GM21737 (cell line): Measurements from ENCODE around the gene ATMIN.

Experiments
- ATAC-seq: cut with Tn5 transposase; IDR thresholded peaks from one replicate; pipeline ENCODE4 v1.9.1; 2021; ENCODE audit warnings: mild to moderate bottlenecking, moderate library complexity; ENCODE audit not compliant: unreplicated experiment

Gene ATMIN

DNA sequence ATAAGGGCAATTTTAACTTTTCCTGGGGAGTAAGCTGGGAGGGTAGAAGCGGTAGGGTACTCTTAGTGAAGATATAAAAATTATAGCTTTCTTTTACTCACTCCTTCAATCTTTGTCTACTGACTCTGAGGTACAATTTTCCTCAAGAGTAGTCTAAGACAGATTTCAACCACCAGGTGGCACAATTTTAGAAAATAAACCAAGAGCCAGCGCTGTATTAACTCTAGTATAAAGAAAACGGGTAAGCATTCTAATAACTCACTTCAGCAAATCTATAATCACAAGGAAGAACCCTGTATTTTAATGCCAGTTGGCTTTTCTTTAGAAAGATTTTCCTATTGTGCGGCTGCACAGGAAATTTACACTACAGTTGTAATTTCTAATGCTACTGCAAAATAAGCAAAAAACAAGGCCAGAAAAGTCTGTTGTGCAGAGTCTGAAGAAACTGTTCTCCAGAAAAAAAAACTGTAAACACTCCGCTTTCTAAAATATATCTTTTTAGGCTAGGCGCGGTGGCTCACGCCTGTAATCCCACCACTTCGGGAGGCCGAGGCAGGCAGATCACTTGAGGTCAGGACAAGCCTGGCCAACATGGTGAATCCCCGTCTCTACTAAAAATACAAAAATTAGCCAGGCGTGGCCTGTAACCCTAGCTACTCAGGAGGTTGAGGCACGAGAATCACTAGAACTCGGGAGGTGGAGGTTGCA lies 30.8 kb upstream of the ATMIN start:
- no peak for ATAC-seq

DNA sequence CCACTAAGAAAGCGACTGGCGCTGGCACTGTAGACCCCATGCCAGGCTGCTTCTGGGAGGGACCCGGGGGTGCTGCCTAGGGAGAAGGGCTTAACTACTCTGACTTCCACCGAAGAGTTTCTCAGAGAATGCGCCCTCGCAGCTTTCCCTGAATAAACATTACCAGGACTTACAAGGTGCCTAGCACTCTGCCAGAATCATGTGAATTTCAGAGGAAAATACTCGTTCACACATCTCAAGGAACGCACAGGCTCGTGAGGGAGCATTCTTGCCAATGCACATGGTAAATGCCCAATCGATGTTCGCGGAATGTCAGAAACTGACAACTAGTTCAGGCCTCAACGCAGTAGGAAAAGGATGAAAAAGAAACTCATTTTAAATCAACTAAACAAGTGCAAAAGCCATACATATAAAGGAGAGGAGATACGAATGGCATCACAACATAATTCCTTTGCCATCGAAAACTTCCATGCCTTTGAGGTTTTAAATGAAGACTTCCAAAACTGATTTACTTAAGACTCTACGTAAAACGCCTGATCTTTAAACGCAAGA lies 30.0 kb upstream of the ATMIN start:
- ATAC-seq, result no peak

DNA sequence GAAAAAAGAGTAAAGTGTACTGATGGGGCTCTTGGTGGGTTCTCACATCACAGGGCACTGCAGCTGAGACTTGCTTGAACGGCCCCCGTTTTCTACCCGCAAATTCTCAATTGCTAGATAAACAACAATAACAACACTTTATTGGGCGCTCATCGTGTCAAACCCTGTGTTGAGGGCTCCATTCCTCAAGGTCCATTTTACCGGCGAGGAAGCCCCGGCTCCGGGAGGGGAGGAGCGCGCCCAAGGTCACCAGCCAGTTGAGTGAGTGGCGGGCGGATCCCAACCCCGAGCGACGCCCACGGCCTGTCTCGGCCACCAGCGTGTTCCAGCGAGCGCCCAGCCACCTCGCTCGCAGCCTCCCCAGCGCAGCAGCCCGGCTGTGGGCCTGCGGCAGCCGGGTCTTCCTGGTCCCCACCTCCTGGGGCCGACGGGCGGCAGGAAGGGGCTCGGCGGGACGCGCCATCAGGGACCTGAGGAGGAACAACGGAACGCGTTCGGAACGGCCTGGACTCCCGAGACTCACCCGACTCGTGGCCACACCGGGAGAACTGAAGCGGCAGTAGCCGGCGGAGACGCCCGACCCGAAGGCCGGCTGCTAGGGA lies 29.3 kb upstream of the ATMIN start:
- ATAC-seq, result peak; percentile 33

DNA sequence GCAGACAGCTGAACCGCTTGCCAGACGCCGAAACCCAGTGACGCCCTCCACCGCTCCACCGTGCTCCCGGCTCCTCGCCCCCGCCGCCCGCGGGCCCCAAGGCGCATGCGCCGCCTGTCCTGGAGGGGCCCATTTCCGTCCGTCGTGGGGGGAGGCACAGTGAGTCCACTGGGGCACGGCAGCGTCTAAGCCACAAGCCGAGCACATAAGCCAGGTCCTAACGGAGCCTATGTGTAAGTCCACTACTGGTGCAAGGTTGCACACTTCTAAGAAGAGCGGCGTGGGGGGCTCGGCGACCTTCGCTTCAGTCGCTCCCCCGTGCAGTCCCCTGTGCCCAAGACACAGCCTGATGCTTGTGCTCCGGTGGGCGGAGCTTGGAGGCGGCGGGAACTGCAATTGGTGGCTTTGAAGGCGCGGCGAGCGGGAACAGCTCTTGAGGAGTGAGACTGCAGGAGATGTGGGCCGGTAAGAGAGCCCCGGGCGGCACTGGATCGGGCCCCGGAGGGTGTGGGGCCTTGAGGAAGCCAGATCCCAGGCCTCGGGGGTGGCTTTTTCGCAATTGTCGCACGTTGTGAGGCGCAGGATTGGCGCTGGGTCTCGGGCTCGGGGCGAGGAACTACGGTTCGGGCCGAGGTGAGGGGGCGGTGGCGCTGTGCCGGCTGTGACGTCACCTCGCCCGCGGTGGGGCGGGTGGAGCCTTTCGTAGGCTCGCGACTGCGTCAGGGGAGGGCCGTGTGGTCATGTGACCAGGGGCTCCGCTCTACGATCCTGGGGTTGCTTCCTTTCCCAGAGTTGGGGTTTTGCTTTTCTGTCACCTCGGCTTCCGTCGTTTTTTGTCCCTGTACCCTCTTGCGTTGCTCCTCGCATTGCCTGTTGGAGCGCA lies 28.6 kb upstream of the ATMIN start, which contains the start of the genes CENPN and CMC2:
Gene CENPN, plus strand, starts transcription at position 402 of the 883 bp plus-strand sequence. CDS start 4,726 bp downstream, outside the sequence.
Gene CMC2, minus strand, starts transcription at position 73 of the 883 bp plus-strand sequence. CDS start 9,491 bp downstream, outside the sequence.
- ATAC-seq, result peak; percentile 78

DNA sequence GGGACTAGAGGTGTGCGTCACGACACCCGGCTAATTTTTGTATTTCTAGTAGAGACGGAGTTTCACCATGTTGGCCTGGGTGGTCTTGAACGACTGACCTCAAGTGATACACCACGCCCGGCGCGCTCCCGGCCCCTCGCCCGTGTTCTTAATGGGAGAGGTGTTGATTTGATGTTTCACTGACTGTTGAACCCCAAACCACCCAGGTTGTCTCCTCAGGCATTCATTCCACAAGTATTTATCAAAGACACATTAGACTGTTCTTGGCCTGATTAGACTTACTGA lies 27.2 kb upstream of the ATMIN start:
- no peak for ATAC-seq

DNA sequence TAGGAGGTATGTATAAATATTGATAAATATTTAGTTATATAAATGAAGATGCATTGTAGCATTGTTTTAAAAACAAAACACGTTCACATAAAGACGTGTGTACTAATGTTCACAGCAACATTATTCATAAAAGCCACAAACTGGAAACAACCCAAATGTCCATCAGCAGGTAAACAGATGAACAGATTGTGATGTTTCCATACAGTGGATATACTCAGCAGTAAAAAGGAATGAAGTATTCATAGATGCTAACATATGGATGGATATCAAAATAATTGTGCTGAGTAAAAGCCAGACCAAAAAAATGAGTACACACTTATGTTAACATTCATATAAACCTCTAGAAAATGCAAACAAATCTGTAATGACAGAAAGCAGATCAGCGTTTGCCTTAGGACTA lies 22.7 kb upstream of the ATMIN start:
- no peak for ATAC-seq

DNA sequence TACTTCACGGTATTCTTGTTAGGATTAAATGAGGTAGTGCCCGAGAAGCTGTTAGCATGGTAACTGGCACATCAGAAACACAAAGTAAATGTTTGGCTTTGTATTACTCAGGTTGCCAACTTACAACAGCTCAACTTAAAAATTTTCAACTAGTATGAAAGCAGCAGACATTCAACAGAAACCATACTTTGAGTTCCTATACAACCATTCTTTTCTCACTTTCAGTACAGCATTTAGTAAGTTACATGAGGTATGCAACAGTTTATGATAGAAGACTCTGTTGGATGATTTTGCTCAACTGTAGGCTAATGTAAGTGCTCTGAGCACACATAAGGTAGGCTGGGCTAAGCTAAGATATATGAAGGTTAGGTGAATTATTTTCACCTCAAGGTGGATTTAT lies 21.0 kb upstream of the ATMIN start:
- ATAC-seq, result no peak

DNA sequence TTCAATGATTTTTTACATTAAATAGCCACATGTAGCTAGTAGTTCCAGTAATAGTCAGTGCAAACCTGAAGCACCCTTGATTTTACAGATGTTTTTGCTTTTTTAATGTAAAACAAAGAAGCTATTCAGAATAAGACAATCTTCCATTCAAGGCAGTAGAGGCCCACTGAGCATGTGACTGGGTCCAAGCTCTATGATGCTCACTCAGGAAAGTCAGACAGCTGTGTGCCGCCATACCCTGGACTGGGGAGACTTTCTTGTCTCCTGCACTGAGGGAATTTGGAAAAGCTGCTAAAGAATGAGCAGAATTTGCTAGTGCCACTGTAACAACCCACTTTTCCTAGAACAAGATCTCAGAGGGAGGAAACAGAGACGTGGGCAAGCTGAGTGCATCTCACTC lies 17.1 kb upstream of the ATMIN start:
- no peak for ATAC-seq

DNA sequence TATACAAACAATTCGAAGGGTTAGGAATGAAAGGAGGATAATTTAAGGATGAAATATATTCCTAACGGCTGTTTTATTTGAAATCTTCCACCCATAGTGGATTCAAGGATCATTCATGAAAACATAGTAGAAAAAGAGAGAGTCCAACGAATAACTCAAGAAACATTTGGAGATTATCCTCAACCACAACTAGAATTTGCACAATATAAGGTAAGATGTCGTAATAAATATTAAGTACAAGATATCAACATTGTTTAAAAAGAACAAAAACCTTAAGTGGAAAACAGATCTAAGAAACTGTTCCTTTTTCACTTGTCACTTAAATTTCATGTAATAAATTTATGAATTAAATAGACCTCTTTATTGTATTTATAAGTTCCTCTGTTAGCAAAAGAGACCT lies 9.2 kb upstream of the ATMIN start:
- ATAC-seq, result no peak

DNA sequence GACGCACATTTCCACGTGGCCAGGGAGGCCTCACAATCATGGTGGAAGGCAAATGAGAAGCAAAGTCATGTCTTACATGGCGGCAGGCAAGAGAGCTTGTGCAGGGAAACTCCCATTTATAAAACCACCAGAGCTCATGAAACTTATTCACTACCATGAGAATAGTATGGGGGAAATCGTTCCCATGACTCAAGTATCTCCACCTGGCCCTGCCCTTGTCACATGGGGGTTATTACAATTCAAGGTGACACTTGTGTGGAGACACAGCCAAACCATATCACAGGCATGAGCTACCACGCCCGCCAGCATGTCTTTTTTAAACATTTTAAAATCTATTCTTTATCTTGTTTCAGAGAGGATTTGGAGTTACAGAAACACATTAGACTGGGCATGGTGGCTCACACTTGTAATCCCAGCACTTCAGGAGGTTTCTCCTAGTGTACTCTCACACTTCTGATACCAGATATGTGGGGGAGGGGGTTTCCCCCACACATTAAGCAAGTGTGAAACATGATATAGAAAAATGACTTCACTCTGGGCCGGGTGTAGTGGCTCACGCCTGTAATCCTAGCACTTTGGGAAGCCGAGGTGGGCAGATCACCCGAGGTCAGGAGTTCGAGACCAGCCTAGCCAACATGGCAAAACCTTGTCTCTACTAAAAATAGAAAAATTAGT lies 5.6 kb upstream of the ATMIN start:
- no peak for ATAC-seq

DNA sequence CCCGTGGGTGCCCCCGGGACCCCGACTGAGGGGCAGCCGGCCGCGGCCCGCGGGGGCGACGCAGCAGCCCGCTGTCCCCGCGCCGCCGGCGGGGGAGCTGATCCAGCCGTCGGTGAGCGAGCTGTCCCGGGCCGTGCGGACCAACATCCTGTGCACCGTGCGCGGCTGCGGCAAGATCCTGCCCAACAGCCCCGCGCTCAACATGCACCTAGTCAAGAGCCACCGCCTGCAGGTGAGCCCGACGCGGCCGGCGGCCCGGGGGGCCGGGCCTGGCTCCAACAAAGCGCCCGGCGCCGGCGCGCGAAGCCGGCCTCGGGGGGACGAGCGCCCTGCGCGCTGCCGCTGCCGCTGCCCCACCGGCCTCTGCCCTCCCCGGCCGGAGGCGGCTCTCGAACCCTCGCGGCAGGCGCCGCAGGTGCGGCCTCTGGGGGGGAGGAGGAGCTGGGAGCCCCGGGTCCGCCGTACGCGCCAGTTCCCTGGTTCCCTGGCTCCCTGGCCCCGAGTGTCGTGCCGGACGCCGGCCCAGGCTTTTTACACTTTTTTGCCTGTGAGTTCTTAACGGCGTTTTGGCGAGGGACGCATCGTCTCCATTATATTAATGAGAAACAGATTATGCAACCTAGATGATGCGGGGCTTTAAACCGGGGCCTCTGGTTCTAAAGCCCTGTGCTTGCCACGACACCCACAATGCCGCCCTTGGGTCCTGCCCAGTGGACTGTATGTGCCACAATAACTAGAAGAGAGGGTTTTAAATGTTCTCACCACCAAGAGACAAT lies 521 bp downstream of the ATMIN start:
- peak; percentile 44 for ATAC-seq

DNA sequence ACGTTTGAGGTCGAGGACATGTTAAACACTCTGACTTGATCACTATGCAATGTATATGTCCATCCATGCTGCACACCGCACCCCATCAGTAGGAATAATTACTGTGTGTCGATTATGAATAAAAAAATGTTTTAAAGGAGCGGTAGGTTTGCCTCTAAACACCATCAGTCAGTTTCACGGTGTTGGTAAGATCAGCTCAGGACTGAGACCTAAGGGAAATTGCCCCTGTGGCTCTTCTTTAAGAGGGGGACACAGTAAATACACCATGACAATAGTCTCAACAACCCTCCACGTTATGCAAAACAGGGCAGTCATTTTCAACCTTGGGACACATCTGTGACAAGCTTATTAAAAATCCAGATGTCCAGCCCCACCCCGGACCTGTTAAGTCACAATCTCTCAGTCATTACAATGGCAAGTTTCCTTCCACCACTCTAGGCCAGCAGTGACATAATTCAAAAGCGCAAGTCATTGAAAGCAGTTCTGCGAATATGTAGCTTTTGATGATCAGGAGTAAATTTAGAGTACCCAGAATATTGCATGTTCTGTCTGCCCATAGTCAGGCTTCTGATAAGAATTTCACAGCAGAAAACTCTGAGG lies 1.2 kb downstream of the ATMIN start:
- ATAC-seq, result no peak

DNA sequence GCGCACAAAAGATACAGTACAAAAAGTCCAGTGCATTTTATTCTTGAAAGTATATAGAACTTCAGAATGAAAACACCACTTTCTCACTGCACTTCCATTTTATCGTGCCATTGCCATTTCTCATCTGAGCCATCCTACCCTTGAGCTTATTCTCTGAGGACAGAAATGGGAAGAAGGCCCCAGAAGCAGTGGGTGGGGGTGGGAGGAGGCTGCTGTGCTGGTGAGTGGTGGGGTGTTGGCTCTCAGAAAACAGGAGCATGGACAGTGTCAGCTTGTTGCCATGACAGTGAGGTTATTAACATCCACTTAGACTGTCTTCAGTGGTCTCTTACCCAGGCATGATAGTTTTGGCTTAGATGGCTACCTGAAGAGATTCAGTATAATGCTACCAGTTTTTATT lies 4.5 kb downstream of the ATMIN start:
- no peak for ATAC-seq

DNA sequence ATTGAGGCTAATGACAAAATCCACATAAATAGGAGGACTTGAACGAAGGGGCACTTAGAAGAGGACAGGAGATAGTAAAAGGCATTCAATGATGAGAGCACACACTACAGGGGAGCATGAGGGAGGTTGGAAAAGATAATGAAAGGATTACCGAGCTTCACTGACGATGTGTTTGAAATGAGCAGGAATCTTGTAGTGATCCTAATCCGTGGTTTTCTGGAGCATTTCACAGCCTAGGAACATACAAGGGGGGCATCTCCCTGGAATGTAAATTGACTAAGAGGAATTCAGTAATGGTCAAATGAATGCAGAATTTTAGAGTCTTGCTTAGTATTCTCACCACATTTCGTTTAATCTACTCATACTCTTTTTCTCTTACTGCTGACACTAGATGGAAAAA lies 5.2 kb downstream of the ATMIN start:
- ATAC-seq, result no peak

DNA sequence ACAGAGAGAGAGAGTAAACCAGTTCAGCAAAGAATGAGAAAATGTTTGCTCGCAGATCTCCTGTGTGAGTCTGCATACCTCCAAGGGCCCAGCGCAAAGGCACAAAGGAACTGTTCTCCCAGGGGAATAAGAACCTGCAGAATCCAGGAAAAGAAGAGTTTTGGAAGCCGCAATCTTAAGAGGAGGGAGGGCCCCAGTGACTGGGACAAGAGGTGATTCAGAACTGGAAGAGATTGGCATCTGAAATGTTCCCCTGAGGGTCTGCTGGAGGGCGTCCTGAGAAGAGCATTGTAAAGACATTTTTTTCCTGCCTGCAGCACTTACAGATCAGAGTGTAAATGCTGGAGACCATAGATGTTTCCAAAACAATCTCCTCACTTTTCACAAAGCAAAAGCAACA lies 6.1 kb downstream of the ATMIN start:
- no peak for ATAC-seq

DNA sequence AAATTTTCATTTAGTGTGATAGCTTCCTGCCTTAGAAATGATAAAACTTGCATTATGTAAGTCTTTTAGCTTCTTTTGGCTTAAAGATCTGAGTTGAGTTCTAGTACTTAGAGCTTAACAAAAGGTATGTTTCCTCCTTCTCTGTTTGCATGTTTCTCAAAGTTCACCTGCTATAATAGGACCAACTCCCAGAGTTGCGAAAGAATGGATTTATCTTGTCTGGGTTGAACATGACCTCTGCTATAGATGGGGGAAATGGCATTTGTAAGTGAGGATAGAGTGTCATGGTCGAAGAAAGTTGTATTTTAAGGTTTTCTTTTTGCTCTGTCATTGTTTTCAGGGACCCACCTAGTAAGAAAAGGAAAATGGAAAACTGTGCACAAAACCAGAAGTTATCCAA lies 7.2 kb downstream of the ATMIN start:
- no peak for ATAC-seq

DNA sequence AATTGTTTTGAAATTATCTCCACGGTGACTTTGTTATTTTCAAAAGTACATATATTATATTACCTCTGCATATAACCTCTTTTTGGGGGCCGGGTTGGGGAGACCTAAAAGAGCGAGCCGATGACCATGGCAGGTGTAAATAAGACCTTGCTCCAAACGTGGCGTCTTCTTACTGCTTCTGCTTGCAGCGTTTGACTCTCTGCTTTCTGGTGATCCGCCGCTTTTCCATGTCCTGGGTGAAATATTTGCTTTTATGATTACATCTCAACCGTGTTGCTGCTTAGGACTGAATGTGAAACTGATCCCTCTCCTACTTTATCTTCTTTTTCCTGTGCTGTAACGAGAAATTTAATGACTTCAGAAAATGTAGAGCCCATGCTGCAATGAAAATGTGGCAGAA lies 18.1 kb downstream of the ATMIN start:
- no peak for ATAC-seq

DNA sequence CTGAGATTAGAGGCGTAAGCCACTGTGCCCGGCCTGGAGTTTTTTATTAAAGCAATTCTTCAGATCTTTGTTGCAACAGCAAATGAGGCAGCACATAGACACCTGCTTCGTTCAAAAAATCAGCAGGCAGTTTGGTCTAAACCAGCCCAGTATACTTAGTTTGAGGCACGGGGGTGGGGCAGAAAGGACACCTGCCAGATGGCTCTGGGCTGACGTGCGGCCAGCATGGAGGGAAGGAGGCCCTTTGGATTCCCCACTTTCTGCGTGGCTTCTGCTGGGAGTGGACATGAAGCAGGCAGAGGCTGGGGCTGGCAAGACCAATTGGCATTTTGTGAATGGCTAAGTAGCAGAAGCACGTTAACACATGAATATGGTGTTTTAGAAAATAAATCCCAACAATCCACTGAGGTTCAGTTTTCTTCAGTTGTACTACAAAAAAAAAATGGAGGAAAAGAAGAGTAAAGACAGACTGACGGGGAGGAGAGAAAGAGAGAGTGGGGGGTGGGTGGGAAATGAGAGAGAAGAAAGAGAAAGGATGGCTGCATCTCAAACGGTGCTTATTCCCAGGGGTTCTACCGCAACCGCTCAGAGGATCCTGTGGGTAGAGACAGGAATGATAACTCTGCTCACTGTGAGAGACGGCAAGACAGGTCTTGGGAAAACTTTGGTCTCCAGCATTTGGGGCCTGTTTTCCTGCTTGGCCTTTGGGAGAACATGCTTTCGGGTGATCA lies 25.1 kb downstream of the ATMIN start:
- ATAC-seq, result no peak

DNA sequence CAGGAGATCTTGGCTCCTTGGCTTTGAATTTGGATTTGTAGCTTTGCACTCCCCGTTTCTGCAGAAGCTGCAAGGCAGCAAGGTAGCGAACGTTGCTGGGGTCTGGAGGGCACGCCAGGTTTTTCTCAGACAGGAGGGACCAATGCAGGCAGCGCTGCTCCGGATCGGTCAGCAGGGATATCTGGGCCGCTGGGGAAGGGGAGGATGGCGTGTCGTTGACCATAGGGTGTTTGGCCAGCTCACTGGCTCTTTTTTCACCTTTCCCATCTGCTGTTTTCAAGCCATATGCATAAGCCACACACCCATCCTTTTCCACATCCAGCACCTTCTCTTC lies 25.6 kb downstream of the ATMIN start:
- no peak for ATAC-seq
